GM12878 (cell line): ENCODE data around the gene OR10G2. TPM values are rescaled to one million over a fixed set of nuclear protein-coding genes. Genes with fewer than 3 reads are reported as not detected.

ENCODE experiments used
- ATAC-seq: fragments of 200-7000 bp; cut with Tn5 transposase; 3 replicates; pipeline ENCODE4 v1.9.1; 2020; ENCODE audit warnings: mild to moderate bottlenecking, moderate library complexity
- BruUV-seq: library from RNA; stranded (reverse); fragments of 400-500 nt; replicated peaks from 2 replicates; lab custom pipeline; 2021; lab: Mats Ljungman, UMichigan
- CTCF ChIA-PET: fragments of 300-600 bp; sonication (Branson Sonifier 250); formaldehyde crosslinking; extraction: SDS; loops from one replicate; lab custom pipeline; 2021; ENCODE audit warnings: inconsistent platforms; lab: Yijun Ruan, JAX
- POLR2A ChIA-PET: fragments of 350-600 bp; formaldehyde crosslinking; extraction: SDS; loops from one replicate; lab custom pipeline; 2021; ENCODE audit warnings: inconsistent platforms; lab: Charles Lee
- RAD21 ChIA-PET: fragments of 300-600 bp; sonication (Branson Sonifier 250); formaldehyde crosslinking; loops from one replicate; lab custom pipeline; 2023; ENCODE audit warnings: antibody characterized with exemption; ENCODE audit not compliant: unreplicated experiment; lab: Charles Lee
- SMC1A ChIA-PET: fragments of 300-600 bp; sonication (Branson Sonifier 250); formaldehyde crosslinking; loops from one replicate; lab custom pipeline; 2023; ENCODE audit not compliant: unreplicated experiment, uncharacterized antibody; lab: Charles Lee
- DNase-seq: peaks from one replicate; pipeline ENCODE4 v3.0.0-alpha.2; 2011; ENCODE audit warnings: low read depth, low spot score
- FAIRE-seq: peaks from 3 replicates; lab custom pipeline; 2011; peaks lifted over from hg19 to GRCh38; lab: Jason Lieb, UNC
- H2AFZ ChIP-seq: 2 replicates; pipeline ENCODE4 v1.6.0; 2011; ENCODE audit warnings: low read depth, low read length, control low read depth; ENCODE audit not compliant: control insufficient read depth
- H3K27ac ChIP-seq: 2 replicates; pipeline ENCODE4 v1.5.1; 2011; ENCODE audit warnings: control low read depth; ENCODE audit not compliant: control insufficient read depth, insufficient read depth
- H3K27me3 ChIP-seq, 2 experiments: replicated peaks in 1 of 2; 2 replicates each; pipeline versions ENCODE4 v1.6.0 to v1.6.1; 2011; ENCODE audit warnings: low read length in 1 of 2; ENCODE audit not compliant: control insufficient read depth in 2 of 2, insufficient read depth in 2 of 2
- H3K36me3 ChIP-seq, 2 experiments: 2 replicates each; pipeline ENCODE4 v1.5.1; 2011; ENCODE audit warnings: low read length in 1 of 2; ENCODE audit not compliant: control insufficient read depth in 2 of 2, insufficient read depth in 2 of 2
- H3K4me1 ChIP-seq: 2 replicates; pipeline ENCODE4 v1.6.1; 2011; ENCODE audit warnings: mild to moderate bottlenecking, low read length, moderate library complexity, mixed read lengths; ENCODE audit not compliant: control insufficient read depth, insufficient read depth
- H3K4me2 ChIP-seq: 2 replicates; pipeline ENCODE4 v1.6.0; 2011; ENCODE audit warnings: control low read depth; ENCODE audit not compliant: control insufficient read depth, insufficient read depth
- H3K4me3 ChIP-seq: fragments of 200-600 bp; sonication (generic); 2 replicates; pipeline ENCODE4 v1.5.1; 2016
- H3K79me2 ChIP-seq: 2 replicates; pipeline ENCODE4 v1.6.0; 2011; ENCODE audit warnings: low read length; ENCODE audit not compliant: control insufficient read depth, insufficient read depth
- H3K9ac ChIP-seq: 2 replicates; pipeline ENCODE4 v1.8.0; 2011; ENCODE audit warnings: low read length, control low read depth, mixed read lengths; ENCODE audit not compliant: control insufficient read depth, insufficient read depth
- H3K9me3 ChIP-seq: replicated peaks from 3 replicates; pipeline ENCODE4 v1.5.1; 2011; ENCODE audit warnings: mild to moderate bottlenecking, low read length; ENCODE audit not compliant: control insufficient read depth, insufficient read depth
- H4K20me1 ChIP-seq: 2 replicates; pipeline ENCODE4 v1.6.0; 2011; ENCODE audit not compliant: control insufficient read depth, insufficient read depth
- BHLHE40 ChIP-seq, 2 experiments: fragments of 450-650 bp in 1 of 2; IDR thresholded peaks; 2 replicates each; pipeline ENCODE4 v1.6.1; 2011 to 2017; ENCODE audit warnings: low read depth in 2 of 2, borderline replicate concordance in 1 of 2, improper control_type of control experiment in 1 of 2, low read length in 1 of 2, mild to moderate bottlenecking in 1 of 2
- DPF2 ChIP-seq: fragments of 450-650 bp; IDR thresholded peaks from 2 replicates; pipeline ENCODE4 v1.6.1; 2017; ENCODE audit warnings: mild to moderate bottlenecking
- HDAC6 ChIP-seq: fragments of 200-600 bp; sonication (generic); IDR thresholded peaks from one replicate; pipeline ENCODE4 v1.8.0; 2017; ENCODE audit warnings: antibody characterized with exemption; ENCODE audit not compliant: unreplicated experiment
- MEF2A ChIP-seq: IDR thresholded peaks from 2 replicates; pipeline ENCODE4 v1.6.1; 2011; ENCODE audit warnings: low read depth, mild to moderate bottlenecking, low read length, moderate library complexity; ENCODE audit not compliant: insufficient read depth
- SMAD5 ChIP-seq: IDR thresholded peaks from 2 replicates; pipeline ENCODE4 v1.6.1; 2016; ENCODE audit warnings: antibody characterized with exemption, low read depth
- TARDBP ChIP-seq: IDR thresholded peaks from 2 replicates; pipeline ENCODE4 v1.6.1; 2016; ENCODE audit warnings: borderline replicate concordance
- WGBS: methylation state at CpG from one replicate; pipeline ENCODE4 v1.1.6; 2016; ENCODE audit warnings: low lambda C conversion rate; ENCODE audit not compliant: insufficient replicate concordance, insufficient coverage; ENCODE audit errors: missing lambda C conversion rate; 5-methylcytosine and 5-hydroxymethylcytosine counted together
- in situ Hi-C: fragments of 300-500 bp; cut with MboI; formaldehyde crosslinking; loops from 9 replicates; pipeline ENCODE4 v1.14.3; 2018; ENCODE audit warnings: mixed read lengths
- intact Hi-C: fragments of 100-400 bp; cut with micrococcal nuclease; formaldehyde crosslinking; loops from one replicate; pipeline ENCODE4 v1.14.2; 2022; ENCODE audit not compliant: unreplicated experiment
- polyA plus RNA-seq, 11 experiments: library from polyadenylated mRNA; depleted of rRNA in 4 of 11; unstranded in 6 of 11; stranded (reverse) in 5 of 11; fragments of >200 nt; fragmentation: Nextera tagmentation in 4 of 11; fragmentation: Illumina TruSeq in 1 of 11; extraction: Ambion mirVana in 4 of 11; extraction: Trizol in 1 of 11; gene quantifications; 1 replicate in 1 of 11; 2 replicates in 10 of 11; pipeline versions ENCODE4 v1.2.1 to v1.2.3, GENCODE V29; 2011 to 2016; ENCODE audit warnings: inconsistent platforms in 2 of 11, missing spikeins in 2 of 11, low read depth in 1 of 11
- total RNA-seq, 4 experiments: library from RNA; depleted of rRNA in 3 of 4; stranded (reverse); fragments of >200 nt in 3 of 4; fragmentation: Illumina TruSeq in 1 of 4; extraction: Trizol in 1 of 4; gene quantifications; 2 replicates each; pipeline versions ENCODE4 v1.2.1 to v1.2.3, GENCODE V29; 2013 to 2021
- TF ChIP-seq, protein P1 (sequence below): fragments of 450-650 bp; IDR thresholded peaks from 2 replicates; pipeline ENCODE4 v1.6.1; 2017; ENCODE audit warnings: mild to moderate bottlenecking, low read depth, inconsistent platforms; ENCODE audit not compliant: poor library complexity, severe bottlenecking
- TF ChIP-seq, protein P2 (sequence below): fragments of 450-650 bp; IDR thresholded peaks from 2 replicates; pipeline ENCODE4 v1.6.1; 2016; ENCODE audit warnings: mild to moderate bottlenecking
- TF ChIP-seq, protein P3 (sequence below): fragments of 450-650 bp; formaldehyde crosslinking; IDR thresholded peaks from 2 replicates; pipeline ENCODE4 v1.5.0; 2022; ENCODE audit warnings: mild to moderate bottlenecking, missing genetic modification characterization
- TF ChIP-seq, protein P4 (sequence below): fragments of 450-650 bp; formaldehyde crosslinking; IDR thresholded peaks from 2 replicates; pipeline ENCODE4 v1.4.0; 2020; ENCODE audit warnings: mild to moderate bottlenecking, moderate library complexity
- TF ChIP-seq, protein P5 (sequence below): IDR thresholded peaks from 2 replicates; pipeline ENCODE4 v1.6.1; 2011; ENCODE audit warnings: borderline replicate concordance, low read depth, mild to moderate bottlenecking, moderate library complexity, mixed read lengths, low read length; ENCODE audit not compliant: insufficient read depth; ENCODE audit errors: extremely low read length

The OR10G2 gene
- total and polyA plus RNA-seq, 10 of the 15 experiments (the other 5 are each of a cell fraction or from before 2014, with no cell fraction given) = not detected

DNA sequence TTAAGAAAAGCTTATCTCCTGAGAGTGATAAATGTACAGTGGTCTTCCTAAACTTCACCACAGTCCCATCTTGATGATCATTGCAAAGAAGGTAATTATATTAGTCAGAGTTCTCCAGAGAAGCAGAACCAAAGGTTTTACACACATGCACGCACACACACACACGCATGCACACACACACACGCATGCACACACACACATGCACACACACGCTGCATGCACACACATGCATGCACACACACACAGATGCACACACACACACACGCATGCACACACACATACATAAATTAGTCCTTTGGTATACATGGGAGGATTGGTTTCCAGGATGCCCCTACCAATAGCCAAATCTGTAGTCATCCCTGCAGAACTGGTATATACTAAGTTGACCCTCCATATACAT is 19.5 kb upstream of the OR10G2 start:
- H3K4me1 ChIP-seq = no peaks in the 10 kb centered on the region
- no peaks in the 10 kb centered on the region for H3K36me3 ChIP-seq
- 40% methylated on average over 5 of the region's 5 CpGs for WGBS
- ATAC-seq (no peak), DNase-seq (no peak), FAIRE-seq (no peak)
- H3K79me2 ChIP-seq = no peaks in the 10 kb centered on the region
- H3K9ac ChIP-seq = no peak overlapping the region
- no peak overlapping the region for H2AFZ ChIP-seq
- no TSS peak for BruUV-seq
- intact Hi-C loops (no loop called here), in situ Hi-C loops (no loop called here)
- H3K27me3 ChIP-seq = no peaks in the 10 kb centered on the region
- H3K4me3 ChIP-seq = no peak overlapping the region
- H3K9me3 ChIP-seq = no peaks in the 10 kb centered on the region
- H3K27ac ChIP-seq = no peak overlapping the region
- ChIA-PET CTCF (no interaction called here), SMC1A (no interaction called here), POLR2A (no interaction called here), RAD21 (no interaction called here)
- no peak overlapping the region for H3K4me2 ChIP-seq
- no peaks in the 10 kb centered on the region for H4K20me1 ChIP-seq
- TF ChIP-seq, protein P1, sequence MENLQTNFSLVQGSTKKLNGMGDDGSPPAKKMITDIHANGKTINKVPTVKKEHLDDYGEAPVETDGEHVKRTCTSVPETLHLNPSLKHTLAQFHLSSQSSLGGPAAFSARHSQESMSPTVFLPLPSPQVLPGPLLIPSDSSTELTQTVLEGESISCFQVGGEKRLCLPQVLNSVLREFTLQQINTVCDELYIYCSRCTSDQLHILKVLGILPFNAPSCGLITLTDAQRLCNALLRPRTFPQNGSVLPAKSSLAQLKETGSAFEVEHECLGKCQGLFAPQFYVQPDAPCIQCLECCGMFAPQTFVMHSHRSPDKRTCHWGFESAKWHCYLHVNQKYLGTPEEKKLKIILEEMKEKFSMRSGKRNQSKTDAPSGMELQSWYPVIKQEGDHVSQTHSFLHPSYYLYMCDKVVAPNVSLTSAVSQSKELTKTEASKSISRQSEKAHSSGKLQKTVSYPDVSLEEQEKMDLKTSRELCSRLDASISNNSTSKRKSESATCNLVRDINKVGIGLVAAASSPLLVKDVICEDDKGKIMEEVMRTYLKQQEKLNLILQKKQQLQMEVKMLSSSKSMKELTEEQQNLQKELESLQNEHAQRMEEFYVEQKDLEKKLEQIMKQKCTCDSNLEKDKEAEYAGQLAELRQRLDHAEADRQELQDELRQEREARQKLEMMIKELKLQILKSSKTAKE = no peak
- TF ChIP-seq SMAD5 = no peak
- no peak for TF ChIP-seq BHLHE40 (IDR thresholded peaks at IDR 0.05; ENCODE audit: borderline replicate concordance in 1 of 2, low read depth in 2 of 2, low read length in 1 of 2)
- TF ChIP-seq, protein P2, sequence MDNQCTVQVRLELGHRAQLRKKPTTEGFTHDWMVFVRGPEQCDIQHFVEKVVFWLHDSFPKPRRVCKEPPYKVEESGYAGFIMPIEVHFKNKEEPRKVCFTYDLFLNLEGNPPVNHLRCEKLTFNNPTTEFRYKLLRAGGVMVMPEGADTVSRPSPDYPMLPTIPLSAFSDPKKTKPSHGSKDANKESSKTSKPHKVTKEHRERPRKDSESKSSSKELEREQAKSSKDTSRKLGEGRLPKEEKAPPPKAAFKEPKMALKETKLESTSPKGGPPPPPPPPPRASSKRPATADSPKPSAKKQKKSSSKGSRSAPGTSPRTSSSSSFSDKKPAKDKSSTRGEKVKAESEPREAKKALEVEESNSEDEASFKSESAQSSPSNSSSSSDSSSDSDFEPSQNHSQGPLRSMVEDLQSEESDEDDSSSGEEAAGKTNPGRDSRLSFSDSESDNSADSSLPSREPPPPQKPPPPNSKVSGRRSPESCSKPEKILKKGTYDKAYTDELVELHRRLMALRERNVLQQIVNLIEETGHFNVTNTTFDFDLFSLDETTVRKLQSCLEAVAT = no peak
- TF ChIP-seq TARDBP = no peak
- no peak for TF ChIP-seq MEF2A
- TF ChIP-seq, protein P3, sequence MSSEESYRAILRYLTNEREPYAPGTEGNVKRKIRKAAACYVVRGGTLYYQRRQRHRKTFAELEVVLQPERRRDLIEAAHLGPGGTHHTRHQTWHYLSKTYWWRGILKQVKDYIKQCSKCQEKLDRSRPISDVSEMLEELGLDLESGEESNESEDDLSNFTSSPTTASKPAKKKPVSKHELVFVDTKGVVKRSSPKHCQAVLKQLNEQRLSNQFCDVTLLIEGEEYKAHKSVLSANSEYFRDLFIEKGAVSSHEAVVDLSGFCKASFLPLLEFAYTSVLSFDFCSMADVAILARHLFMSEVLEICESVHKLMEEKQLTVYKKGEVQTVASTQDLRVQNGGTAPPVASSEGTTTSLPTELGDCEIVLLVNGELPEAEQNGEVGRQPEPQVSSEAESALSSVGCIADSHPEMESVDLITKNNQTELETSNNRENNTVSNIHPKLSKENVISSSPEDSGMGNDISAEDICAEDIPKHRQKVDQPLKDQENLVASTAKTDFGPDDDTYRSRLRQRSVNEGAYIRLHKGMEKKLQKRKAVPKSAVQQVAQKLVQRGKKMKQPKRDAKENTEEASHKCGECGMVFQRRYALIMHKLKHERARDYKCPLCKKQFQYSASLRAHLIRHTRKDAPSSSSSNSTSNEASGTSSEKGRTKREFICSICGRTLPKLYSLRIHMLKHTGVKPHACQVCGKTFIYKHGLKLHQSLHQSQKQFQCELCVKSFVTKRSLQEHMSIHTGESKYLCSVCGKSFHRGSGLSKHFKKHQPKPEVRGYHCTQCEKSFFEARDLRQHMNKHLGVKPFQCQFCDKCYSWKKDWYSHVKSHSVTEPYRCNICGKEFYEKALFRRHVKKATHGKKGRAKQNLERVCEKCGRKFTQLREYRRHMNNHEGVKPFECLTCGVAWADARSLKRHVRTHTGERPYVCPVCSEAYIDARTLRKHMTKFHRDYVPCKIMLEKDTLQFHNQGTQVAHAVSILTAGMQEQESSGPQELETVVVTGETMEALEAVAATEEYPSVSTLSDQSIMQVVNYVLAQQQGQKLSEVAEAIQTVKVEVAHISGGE = no peak
- TF ChIP-seq, protein P4, sequence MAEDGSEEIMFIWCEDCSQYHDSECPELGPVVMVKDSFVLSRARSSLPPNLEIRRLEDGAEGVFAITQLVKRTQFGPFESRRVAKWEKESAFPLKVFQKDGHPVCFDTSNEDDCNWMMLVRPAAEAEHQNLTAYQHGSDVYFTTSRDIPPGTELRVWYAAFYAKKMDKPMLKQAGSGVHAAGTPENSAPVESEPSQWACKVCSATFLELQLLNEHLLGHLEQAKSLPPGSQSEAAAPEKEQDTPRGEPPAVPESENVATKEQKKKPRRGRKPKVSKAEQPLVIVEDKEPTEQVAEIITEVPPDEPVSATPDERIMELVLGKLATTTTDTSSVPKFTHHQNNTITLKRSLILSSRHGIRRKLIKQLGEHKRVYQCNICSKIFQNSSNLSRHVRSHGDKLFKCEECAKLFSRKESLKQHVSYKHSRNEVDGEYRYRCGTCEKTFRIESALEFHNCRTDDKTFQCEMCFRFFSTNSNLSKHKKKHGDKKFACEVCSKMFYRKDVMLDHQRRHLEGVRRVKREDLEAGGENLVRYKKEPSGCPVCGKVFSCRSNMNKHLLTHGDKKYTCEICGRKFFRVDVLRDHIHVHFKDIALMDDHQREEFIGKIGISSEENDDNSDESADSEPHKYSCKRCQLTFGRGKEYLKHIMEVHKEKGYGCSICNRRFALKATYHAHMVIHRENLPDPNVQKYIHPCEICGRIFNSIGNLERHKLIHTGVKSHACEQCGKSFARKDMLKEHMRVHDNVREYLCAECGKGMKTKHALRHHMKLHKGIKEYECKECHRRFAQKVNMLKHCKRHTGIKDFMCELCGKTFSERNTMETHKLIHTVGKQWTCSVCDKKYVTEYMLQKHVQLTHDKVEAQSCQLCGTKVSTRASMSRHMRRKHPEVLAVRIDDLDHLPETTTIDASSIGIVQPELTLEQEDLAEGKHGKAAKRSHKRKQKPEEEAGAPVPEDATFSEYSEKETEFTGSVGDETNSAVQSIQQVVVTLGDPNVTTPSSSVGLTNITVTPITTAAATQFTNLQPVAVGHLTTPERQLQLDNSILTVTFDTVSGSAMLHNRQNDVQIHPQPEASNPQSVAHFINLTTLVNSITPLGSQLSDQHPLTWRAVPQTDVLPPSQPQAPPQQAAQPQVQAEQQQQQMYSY (CRISPR knock-in tag) = no peak
- TF ChIP-seq DPF2 = no peak
- TF ChIP-seq, protein P5, sequence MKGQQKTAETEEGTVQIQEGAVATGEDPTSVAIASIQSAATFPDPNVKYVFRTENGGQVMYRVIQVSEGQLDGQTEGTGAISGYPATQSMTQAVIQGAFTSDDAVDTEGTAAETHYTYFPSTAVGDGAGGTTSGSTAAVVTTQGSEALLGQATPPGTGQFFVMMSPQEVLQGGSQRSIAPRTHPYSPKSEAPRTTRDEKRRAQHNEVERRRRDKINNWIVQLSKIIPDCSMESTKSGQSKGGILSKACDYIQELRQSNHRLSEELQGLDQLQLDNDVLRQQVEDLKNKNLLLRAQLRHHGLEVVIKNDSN = no peak
- TF ChIP-seq HDAC6 = no peak
